Astrocyte of the spinal cord (primary cell): ENCODE measurements around the gene PRR5L.

ENCODE experiments used
- DNase-seq: peaks from one replicate; pipeline ENCODE4 v3.0.0; 2011; ENCODE audit warnings: low read depth, low spot score
- H3K4me3 ChIP-seq: 2 replicates; pipeline ENCODE4 v1.5.1; 2011; ENCODE audit warnings: low read depth, mild to moderate bottlenecking, low read length, moderate library complexity
- CTCF ChIP-seq: IDR thresholded peaks from 2 replicates; pipeline ENCODE4 v1.5.1; 2012; ENCODE audit warnings: low read depth, mild to moderate bottlenecking, low read length, inconsistent platforms
- in situ Hi-C: cut with HindIII; loops from 2 replicates; pipeline ENCODE4 v1.10.0; 2017; ENCODE audit warnings: low sequenced_read_pairs

The PRR5L gene

GRCh38 chr11:36289226-36289852 lies 6.7 kb upstream of the PRR5L start, which contains the start of gene COMMD9:
Gene COMMD9, minus strand, starts transcription at chr11:36289424. Its CDS starts 12 bp downstream, at chr11:36289412.
- no peak for TF ChIP-seq CTCF
- DNase-seq = peak; percentile 93
- in situ Hi-C loops = no loop called here

GRCh38 chr11:36292311-36292722 lies 3.8 kb upstream of the PRR5L start:
- in situ Hi-C loops = loop anchor here (10.0 kb wide), 1 partner anchor 192 kb away; no protein-coding TSS in a partner anchor
- peak; percentile 46 for DNase-seq
- H3K4me3 ChIP-seq = no peak overlapping the region
- TF ChIP-seq CTCF = peak; percentile 27

More at GRCh38 chr11:36289226-36289852, 6.7 kb upstream of the PRR5L start, which contains the start of gene COMMD9:
- H3K4me3 ChIP-seq = peak within 1 kb of the TSS; percentile 83

GRCh38 chr11:36296884-36297543 lies 926 bp downstream of the PRR5L start:
- TF ChIP-seq CTCF = no peak
- H3K4me3 ChIP-seq = no peak overlapping the region
- in situ Hi-C loops = loop anchor here (10.0 kb wide), 1 partner anchor 188 kb away; no protein-coding TSS in a partner anchor
- DNase-seq = peak; percentile 42

GRCh38 chr11:36300650-36301049 lies 4.6 kb downstream of the PRR5L start:
- peak; percentile 62 for DNase-seq
- no peak overlapping the region for H3K4me3 ChIP-seq
- in situ Hi-C loops = no loop called here
- TF ChIP-seq CTCF = no peak

GRCh38 chr11:36304351-36304750 lies 8.3 kb downstream of the PRR5L start:
- no peak for TF ChIP-seq CTCF
- no peak for DNase-seq
- H3K4me3 ChIP-seq = no peak overlapping the region
- in situ Hi-C loops = no loop called here

GRCh38 chr11:36305047-36305446 lies 9.0 kb downstream of the PRR5L start:
- no peak for TF ChIP-seq CTCF
- no peak overlapping the region for H3K4me3 ChIP-seq
- in situ Hi-C loops = no loop called here
- no peak for DNase-seq
